GM19193 (cell line): ENCODE measurements around the gene CELF5.

ENCODE experiments used
- POLR2A ChIP-seq: IDR thresholded peaks from 4 replicates; pipeline ENCODE4 v1.6.1; 2011; ENCODE audit not compliant: insufficient read depth, insufficient read length; ENCODE audit errors: extremely low read depth

CELF5 gene

DNA sequence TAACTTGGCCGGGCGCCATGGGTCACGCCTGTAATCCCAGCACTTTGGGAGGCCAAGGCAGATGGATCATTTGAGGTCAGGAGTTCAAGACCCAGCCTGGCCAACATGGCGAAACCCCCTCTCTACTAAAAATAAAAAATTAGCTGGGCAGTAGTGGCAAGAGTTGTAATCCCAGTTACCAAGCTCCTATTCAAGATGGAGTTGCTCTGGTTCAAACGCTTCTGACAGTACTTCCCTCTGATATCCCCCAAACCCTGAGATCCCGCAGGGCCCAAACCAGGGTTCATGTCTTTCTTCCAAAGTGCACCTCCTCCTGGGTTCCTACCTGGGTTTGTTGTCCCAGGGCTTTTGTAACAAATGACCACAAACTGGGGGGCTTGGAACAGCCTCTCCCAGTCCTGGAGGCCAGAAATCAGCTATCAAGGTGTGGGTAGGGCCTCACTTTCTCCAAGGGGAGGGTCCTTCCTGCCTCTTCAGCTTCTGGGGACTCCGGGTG, 13.7 kb downstream of the CELF5 start:
- TF ChIP-seq POLR2A, result no peak

DNA sequence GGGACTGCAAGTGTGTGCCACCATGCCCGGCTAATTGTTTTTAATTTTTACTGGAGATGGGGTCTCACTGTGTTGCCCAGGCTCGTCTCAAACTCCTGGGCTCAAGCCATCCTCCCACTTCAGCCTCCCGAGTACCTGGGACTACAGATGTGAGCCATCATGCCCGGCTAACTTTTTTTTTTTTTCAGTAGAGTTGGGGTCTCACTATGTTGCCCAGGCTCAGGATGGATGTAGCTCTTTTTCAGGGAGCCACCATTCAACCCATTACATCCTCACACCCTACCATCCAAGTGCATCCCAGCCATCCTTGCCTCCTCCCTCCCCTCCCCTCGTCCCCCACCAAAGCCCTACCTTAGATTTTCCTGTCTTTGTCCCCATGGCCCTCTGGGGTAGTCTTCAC, 14.9 kb downstream of the CELF5 start:
- TF ChIP-seq POLR2A, result no peak

DNA sequence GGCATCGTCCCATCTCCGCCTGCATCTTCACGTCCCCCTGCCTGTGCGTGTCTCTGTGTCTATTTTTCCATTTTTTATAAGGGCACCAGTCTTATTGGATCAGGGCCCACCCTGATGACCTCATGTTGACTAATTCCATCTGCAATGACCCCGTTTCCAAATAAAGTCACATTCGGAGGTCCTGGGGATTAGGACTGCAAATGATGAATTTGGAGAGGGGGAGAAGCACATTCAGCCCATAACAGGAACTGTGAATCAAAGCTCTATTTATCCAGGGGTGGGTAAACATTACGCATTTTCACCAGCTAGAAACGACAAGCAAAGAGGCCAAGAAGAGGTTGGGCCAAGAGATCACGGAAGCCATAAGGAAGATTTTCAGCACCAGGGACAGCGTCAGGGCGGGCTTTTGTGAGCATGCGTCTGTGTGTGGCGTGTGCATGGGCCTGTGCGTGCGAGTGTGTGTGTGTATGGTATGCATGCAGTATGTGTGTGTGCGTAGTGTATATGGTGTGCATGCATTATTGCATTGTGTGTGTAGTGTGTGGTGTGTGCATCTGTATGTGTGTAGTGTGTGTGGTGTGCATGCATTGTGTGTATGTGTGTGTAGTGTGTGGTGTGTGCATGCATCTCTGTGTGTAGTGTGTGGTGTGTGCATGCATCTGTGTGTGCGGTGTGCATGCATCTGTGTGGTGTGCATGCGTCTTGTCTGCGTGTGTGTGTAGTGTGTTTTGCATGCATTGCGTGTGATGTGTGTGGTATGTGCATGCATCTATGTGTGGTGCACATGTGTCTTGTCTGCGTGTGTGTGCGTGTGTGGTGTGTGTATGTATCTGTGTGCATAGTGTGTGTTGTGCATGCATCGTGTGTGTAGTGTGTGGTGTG, 19.6 kb downstream of the CELF5 start:
- TF ChIP-seq POLR2A, result no peak

DNA sequence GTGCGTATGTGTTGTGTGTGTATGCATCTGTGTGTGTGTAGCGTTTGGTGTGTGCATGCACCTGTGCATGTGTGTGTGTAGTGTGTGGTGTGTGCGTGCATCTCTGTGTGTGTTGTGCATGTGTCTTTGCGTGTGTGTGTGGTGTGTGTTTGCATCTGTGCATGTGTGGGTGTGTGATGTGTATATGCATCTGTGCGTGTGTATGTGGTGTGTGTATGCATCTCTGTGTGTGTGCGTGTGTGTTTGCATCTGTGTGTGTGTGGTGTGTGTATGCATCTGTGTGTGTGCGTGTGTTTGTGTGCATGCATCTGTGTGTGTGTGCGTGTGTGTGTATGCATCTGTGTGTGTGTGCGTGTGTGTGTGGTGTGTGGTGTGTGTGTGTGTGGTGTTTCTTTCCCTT, 20.6 kb downstream of the CELF5 start:
- TF ChIP-seq POLR2A, result no peak

DNA sequence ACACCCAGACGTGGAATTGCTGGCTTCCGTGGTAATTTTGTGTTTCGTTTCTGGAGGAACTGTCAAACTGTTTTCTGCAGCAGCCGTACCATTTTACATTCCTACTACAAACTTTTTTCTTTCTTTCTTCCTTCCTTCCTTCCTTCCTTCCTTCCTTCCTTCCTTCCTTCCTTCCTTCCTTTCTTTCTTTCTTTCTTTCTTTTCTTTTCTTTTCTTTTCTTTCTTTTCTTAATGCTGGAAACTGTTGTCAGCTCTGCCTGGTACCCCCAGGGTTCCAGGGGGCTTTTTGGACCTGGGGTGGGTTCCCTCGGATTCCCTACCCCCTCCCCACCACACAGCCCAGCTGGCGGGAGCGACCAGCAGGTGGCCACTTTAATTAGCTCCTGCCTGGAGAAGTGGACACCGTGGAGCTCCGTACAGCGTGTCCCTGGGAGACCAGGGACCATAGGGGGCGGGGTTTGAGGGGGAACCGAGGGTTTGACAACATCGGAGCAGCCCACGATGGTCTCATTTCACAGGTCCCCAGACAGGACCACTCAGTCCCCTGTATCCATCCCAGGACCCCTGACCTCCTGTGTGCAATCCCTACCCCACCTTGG, 24.4 kb downstream of the CELF5 start:
- no peak for TF ChIP-seq POLR2A

DNA sequence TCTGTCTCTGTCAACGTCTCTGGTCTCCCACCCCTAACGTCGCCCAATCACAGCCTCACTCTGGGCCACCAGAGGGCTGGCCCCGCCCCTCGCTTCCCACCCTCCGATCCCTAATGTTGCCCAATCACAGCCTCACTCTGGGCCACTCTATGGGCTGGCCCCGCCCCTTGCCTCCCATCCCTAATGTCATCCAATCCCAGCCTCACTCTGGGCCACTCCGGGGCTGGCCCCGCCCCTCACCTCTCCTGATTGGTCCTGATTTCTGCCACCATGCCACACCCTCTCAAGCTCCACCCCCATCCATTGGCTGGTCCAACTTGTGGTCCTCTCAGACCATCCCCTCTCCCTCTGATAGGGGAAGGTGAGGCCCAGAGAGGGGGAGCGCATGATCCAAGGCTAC, 24.9 kb downstream of the CELF5 start:
- no peak for TF ChIP-seq POLR2A

DNA sequence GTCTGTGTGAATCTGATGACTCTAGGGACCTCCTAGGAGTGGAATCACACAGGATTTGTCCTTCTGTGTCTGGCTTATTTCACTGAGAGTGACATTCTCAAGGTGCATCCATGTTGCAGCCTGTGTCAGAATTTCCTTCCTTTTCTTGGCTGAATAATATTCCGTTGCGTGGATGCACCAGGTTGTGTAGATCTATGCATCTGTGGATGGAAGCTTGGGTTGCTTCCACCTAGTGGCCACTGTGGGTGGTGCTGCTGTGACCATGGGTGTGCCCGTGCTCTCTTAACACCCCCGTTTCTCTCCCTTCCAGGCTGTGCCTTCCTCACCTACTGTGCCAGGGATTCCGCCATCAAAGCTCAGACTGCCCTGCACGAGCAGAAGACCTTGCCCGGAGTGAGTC, 26.2 kb downstream of the CELF5 start:
- TF ChIP-seq POLR2A, result no peak

DNA sequence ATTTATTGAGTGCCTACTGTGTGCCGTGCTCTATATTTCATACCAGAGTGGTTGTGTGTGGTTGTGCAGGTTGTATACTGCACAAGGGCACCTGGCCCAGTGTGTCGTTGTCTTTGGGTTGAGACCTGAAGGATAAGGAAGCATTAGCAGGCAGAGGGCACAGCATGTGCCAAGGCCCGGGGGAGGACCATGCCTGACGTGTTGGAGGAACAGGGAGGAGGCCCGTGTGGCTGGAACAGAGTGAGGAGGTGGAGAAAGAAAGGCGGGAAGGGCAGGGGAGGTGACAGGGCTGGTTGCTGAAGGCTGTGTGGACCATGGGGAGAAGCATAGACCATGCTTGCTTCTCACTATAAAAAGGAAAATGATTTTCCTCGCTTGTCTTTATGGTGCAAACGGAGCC, 26.8 kb downstream of the CELF5 start:
- no peak for TF ChIP-seq POLR2A

DNA sequence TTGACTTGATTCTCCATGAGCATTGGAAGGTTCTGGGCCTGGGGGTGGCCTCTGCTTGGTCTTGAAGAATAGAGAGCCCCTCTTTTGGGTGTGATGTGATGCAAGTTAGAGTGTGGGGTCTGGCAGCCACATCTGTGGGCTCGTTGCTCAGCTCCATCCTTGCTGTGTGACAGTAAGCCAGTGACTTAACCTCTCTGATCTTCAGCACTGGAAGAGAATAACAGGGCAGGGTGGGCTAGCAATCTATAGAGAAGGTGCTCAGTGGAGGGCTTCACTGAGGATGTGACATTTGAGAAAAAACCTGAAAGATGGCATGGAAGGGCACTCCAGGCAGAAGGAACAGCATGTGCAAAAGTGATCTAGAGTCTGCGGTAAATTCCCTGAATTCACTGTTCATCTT, 28.2 kb downstream of the CELF5 start:
- no peak for TF ChIP-seq POLR2A

DNA sequence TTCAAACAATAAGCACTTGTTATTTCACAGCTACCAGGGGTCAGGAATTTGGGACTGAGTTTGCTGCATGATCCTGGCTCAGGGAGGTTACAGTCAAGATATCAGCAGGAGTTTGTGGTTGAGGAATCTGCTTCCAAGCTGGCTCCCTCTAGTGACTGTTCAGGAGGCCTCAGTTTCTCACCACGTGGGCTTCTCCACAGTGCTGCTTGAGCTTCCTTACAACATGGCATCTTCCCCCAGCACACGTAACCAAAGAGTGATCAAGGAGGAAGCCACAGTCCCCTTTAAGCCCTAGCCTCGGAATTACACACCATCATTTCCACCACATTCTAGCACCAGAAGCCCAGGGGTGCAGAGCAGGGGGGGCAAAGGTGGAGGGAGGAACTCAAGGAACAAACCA, 28.8 kb downstream of the CELF5 start:
- no peak for TF ChIP-seq POLR2A

DNA sequence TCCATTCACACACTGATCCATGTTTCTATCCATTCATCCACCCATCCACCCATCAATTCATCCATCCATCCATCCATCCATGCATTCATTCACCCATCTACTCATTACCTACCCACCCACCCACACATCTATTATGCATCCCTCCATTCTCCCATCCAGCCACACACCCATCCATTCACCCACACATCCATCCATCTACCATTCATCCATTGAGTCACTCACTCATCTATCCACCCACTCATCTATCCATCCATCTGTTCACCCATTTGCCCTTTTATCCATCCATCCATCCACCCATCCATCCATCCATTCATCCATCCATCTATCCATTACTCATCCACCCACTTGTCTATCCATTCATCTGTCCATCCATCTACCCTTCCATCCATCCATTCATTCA, 30.1 kb downstream of the CELF5 start:
- no peak for TF ChIP-seq POLR2A

DNA sequence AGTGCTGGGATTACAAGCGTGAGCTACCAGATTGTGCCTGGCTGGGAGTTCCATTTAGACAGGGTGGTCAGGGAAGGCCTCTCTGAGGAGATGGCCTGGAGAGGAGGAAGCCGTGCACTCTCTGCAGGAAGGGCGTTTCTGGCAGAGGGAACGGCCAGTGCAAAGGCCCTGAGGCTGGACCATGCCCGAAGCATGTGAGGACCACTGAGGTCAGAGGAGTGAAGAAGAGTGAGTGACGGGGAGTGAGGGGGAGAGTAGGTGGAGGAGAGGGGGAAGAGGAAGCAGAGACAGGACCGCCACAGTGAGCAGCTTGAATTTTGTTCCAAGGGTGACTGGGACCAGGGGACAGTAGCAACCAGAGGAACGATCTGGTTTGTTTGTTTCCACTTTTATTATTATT, 32.6 kb downstream of the CELF5 start:
- TF ChIP-seq POLR2A, result no peak

DNA sequence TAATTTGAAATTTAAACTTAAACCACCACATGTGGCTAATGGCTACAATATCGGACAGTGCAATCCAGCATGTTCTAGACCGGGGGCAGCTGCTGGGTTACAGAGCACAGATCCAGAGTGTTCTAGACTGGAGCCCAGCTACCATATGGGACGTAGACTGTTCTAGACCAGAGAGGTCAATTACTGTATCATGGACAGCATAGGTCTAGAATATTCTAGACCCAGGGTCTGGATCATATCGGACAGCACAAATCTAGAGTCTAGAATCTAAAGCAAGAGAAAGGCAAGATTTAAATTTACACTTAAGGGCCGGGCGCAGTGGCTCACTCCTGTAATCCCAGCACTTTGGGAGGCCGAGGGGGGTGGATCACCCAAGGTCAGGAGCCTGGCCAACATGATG, 37.9 kb downstream of the CELF5 start:
- TF ChIP-seq POLR2A, result no peak

DNA sequence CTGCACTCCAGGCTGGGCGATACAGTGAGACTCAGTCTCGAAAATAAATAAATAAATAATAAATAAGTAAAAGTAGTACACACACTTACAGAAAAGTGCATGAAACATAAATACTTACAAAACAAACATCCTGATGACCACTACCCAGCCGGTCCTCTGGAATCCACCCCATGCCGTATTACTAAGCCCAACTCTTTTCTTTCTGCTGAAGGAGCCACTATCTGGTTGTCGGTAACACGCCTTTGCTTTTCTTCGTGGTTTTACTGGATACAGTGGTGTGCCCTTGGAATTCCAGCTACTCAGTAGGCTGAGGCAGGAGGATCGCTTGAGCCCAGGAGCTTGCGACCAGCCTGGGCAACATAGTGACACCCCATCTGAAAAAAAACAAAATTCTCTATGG, 39.4 kb downstream of the CELF5 start:
- TF ChIP-seq POLR2A, result no peak

DNA sequence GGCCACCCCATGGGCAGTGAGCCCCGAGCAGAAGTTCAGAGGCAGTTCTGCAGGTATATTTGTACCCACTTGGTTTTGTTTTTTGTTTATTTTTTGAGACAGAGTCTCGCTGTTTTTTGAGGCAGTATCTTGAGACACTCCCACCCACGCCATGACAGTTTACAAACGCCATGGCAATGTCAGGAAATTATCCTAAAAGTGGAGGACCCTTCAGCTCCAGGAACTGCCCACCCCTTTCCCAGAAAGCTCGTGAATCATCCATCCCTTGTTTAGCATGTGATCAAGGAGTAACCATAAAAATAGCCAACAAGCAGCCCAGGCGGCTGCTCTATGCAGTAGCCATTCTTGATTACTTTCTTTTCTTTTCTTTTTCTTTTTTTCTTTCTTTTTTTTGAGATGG, 41.0 kb downstream of the CELF5 start:
- TF ChIP-seq POLR2A, result no peak

DNA sequence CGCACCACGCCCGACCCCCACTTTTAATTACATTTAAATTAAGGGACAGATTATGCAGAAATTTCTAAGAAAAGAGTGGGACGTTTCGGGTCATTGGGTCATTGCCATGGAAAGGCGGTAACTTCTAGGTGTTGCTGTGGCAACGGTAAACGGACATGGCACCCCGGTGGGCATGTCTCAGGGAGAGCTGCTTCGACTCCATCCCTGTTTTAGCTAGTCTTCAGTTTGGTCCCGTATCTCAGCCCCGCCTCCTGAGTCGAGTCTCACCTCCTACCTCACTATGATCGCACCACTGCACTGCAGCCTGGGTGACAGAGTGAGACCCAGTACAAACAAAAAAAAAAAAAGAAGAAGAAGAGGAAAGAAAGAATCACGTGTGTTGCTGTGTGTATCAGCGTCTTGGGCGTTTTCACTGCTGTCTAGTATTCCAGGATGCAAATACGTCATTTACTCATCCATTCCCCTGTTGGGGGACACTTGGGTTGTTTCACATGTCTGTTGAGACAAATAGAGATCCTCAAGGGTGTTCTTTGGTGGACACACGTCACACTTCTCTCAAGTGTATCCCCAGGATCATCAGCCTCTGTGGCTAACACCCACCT, 41.7 kb downstream of the CELF5 start:
- no peak for TF ChIP-seq POLR2A
